HG03025 (cell line): ENCODE measurements around the gene LTB4R2.

Experiments used
- ATAC-seq: cut with Tn5 transposase; IDR thresholded peaks from one replicate; pipeline ENCODE4 v1.9.1; 2021; ENCODE audit warnings: mild to moderate bottlenecking, moderate library complexity; ENCODE audit not compliant: unreplicated experiment, low FRiP score

The LTB4R2 gene

DNA sequence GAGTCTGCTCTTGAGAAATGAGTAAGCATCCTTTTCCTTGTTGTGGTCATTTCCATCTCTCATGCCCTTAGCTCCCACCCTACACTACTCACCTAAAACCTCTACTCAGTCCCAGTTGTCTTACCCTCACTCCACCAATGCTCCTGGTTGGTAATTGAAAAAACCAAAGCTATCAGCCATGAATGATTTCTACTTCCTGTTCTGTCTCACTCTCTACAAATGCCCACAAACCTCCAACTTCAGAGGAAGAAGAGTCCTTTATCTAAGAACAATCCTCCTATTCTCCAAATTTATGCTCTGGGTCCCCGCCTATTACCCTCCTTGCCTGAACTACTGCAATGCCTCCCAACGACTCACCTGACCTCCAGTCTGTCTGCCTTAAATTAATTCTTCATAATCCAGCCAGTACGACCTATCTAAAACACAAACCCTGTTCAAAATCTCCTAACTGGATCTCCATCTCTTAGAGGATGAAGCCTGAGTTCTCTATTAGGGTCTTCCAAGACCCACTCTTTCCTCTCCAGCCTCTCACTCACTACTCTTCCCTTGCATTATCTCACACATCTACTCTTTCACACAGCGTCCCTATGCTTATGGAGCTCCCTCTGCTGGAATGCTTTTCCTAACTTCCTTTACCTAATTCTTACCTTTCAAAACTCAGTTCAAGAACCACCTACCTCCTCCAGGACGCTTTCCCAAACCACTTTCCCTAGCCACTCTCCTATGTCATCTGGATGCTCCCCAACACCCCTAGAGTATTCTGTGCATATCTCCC, 12.6 kb upstream of the LTB4R2 start:
- no peak for ATAC-seq

DNA sequence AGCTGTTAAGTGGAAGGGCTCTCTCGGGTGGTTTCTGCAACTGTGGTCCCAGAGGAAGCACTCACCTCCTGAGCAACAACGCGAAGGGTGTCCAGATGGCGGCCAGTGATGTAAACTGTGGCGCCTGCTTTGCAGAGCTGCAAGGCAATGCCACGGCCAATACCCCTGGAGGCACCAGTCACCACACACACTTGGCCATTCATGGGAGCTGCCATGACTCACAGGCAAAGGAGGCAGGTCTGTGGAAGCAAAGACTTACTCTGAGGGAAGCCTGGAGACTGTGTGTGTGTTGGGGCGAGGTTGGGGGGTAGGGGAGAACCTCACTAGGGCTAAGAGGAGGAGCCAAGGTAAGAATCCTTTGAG, 11.1 kb upstream of the LTB4R2 start:
- no peak for ATAC-seq

GRCh38 chr14:24299255-24300191, 10.4 kb upstream of the LTB4R2 start, which contains the start of the genes DHRS1 and NOP9:
Gene DHRS1 (minus strand): TSS chr14:24299780. CDS start chr14:24299106, 674 bp downstream.
Gene NOP9 (plus strand): TSS chr14:24299850. CDS start chr14:24299955, 105 bp downstream.
- peak; percentile 71 for ATAC-seq

- no peak for ATAC-seq
Observed at GRCh38 chr14:24300326-24300980, 9.5 kb upstream of the LTB4R2 start.

DNA sequence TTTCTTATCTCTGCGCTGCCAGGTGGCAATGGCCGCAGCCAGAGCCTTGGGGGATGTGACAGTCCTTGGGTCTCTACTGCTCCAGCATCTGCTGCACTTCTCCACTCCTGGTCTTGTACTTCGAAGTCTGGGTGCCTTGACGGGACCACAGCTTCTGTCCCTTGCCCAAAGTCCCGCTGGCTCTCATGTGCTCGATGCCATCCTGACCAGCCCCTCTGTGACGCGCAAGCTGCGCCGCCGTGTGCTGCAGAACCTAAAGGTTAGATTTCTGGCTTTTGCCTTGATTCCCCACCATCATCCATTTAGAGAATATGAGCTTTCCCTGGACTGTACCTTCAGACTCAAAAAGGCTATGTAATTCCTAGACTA, 5.9 kb upstream of the LTB4R2 start:
- ATAC-seq = no peak

DNA sequence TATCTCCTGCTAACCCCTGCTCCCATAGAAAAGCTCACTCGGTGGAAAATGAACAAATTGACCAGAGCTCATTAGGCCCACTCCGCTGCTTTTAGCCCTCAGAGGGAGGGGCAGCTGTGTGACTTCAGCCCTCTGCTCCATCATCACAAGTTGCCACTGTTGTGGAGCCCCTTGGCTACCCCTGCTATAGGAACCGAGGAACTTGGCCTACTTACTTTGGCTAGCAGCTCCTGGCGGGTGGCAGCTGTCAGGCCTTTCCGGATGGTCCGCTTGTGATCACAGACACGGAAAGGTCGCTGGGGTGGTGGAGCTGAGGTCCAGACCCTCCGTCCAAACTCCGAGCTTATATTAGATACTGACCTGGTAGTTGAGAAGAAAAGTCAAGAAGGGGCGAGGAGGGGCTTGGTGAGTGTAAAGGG, 2.8 kb upstream of the LTB4R2 start:
- no peak for ATAC-seq

DNA sequence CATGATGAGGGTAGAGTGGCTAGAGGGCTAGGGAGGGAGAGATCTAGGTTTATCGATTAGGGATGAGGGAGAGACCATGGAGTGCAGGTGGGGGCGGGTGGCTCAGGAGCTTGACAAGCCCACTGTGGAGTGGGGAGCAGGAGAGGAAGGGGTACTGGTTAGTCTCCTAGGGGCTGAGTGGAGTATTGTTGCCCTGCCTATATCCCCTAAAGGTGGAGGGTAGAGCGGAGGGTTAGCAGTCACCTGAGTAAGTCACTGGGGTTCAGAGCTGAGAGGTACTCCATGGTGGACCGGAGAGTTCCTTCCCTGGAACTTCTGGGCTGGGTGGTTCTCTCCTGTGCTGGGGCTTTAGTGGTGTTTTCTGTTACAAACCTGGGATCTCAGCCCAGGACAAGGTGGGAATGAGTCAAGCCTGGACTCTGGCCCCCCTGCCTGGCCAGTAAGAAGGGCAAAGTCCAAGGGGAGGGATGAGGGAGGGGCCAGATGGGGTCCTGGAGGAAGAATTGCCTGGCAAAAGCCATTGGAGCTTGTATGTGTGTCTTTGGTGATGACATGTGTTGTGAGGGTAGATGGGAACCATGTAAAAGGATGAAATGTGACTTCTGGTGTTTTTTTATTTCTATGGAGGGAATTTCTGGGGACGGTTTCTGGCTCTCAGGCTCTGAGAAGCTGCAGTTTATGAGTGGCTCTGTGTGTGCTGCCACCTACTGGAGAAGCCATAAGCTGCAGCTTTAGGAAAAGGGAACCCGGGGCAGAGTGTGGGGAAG, 2.2 kb upstream of the LTB4R2 start, which contains the start of gene CIDEB:
CIDEB (minus strand) TSS at position 403 of the 767 bp plus-strand sequence; CDS start at position 284, 119 bp downstream.
- ATAC-seq = no peak

DNA sequence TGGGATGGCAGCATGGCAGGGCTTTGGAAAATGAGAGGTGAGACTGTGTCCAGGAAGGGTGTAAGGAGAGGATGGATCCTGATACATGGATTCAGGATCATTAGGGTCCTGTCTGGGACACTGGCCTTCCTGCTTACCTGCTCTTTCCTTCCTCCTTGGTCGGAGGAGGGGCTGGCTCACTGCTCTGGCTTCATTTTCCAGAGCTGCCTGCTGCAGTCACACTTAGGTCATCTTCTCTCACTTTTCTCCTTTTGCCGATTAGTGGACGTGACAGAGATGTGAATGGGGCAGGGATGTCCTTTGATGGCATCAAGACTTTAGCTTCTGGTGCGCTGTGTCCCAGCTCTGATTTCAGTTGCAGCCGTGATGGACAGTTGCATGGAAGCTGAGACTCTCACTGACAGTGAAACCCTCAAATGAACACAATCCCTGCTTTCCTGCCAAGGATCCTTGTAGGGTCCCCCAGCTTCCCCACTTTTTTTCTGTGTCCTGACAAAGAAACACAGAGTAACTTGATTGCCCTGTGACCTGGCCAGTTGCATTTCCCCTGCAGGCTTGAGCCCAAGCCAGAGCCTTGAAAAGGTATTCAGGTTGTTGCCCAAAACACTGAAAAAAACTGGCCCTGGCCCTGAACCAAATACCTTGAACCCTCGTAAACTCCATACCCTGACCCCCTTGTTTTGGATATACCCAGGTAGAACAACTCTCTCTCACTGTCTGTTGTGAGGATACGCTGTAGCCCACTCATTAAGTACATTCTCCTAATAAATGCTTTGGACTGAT, 1.4 kb upstream of the LTB4R2 start:
- no peak for ATAC-seq

DNA sequence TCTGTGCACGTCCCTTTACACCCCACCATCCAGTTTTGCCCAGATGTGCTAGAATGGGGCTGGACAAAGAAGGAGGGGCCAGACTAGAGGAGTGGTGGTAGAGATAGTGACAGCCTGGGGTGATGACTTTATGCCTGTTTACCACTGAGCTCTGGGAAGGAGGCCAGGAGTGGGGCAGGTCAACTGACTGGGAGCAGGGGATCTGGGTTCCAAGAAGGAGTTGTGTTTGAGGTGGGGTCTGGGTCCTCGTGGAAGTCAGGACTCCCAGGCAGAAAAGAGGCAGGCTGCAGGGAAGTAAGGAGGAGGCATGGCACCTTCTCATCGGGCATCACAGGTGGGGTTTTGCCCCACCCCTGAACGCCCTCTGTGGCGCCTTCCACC, 315 bp downstream of the LTB4R2 start:
- ATAC-seq = no peak

DNA sequence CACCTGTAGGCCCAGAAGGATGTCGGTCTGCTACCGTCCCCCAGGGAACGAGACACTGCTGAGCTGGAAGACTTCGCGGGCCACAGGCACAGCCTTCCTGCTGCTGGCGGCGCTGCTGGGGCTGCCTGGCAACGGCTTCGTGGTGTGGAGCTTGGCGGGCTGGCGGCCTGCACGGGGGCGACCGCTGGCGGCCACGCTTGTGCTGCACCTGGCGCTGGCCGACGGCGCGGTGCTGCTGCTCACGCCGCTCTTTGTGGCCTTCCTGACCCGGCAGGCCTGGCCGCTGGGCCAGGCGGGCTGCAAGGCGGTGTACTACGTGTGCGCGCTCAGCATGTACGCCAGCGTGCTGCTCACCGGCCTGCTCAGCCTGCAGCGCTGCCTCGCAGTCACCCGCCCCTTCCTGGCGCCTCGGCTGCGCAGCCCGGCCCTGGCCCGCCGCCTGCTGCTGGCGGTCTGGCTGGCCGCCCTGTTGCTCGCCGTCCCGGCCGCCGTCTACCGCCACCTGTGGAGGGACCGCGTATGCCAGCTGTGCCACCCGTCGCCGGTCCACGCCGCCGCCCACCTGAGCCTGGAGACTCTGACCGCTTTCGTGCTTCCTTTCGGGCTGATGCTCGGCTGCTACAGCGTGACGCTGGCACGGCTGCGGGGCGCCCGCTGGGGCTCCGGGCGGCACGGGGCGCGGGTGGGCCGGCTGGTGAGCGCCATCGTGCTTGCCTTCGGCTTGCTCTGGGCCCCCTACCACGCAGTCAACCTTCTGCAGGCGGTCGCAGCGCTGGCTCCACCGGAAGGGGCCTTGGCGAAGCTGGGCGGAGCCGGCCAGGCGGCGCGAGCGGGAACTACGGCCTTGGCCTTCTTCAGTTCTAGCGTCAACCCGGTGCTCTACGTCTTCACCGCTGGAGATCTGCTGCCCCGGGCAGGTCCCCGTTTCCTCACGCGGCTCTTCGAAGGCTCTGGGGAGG, 985 bp downstream of the LTB4R2 start, which contains the start of gene LTB4R:
LTB4R (plus strand) TSS at position 857 of the 959 bp plus-strand sequence. CDS start 4,150 bp downstream, outside the sequence.
- ATAC-seq = peak; percentile 59

GRCh38 chr14:24311837-24312615, 2.1 kb downstream of the LTB4R2 start:
- no peak for ATAC-seq

- ATAC-seq = no peak
Observed at GRCh38 chr14:24312736-24313507, 3.0 kb downstream of the LTB4R2 start.

- no peak for ATAC-seq
Observed at GRCh38 chr14:24313913-24314312, 4.0 kb downstream of the LTB4R2 start.

- ATAC-seq = no peak
Observed at GRCh38 chr14:24314377-24315193, 4.6 kb downstream of the LTB4R2 start.

GRCh38 chr14:24315243-24315806, 5.4 kb downstream of the LTB4R2 start:
- ATAC-seq = no peak
